MM.1S (cell line): ENCODE measurements around the gene CEP170B.

ENCODE experiments used
- CTCF ChIP-seq: fragments of 300-600 bp; sonication (generic); IDR thresholded peaks from 2 replicates; pipeline ENCODE4 v1.5.1; 2016; ENCODE audit warnings: antibody characterized with exemption, low read length, mixed read lengths
- EZH2 ChIP-seq: fragments of 300-600 bp; sonication (generic); optimal IDR thresholded peaks from 2 replicates; pipeline ENCODE3; 2017; ENCODE audit warnings: low read depth, mild to moderate bottlenecking, antibody characterized with exemption, low read length, mixed read lengths

GRCh38 chr14:104870368-104871144 lies 5.5 kb downstream of the CEP170B start:
- peak; percentile 24 for TF ChIP-seq CTCF
- TF ChIP-seq EZH2 = no peak
